Parathyroid adenoma (tissue), 2 donors: ENCODE data around the gene ST8SIA5.
A peak's percentile ranks its signal among the peaks of the same experiment; 100 is the strongest.

Experiments
- H2AFZ ChIP-seq: fragments of 300-600 bp; sonication (generic); one replicate; pipeline ENCODE4 v1.7.0; 2017; ENCODE audit warnings: antibody characterized with exemption, mild to moderate bottlenecking
- H3K27ac ChIP-seq: fragments of 300-600 bp; sonication (generic); one replicate; pipeline ENCODE4 v1.7.0; 2017
- H3K27me3 ChIP-seq: fragments of 300-600 bp; sonication (generic); one replicate; pipeline ENCODE4 v1.7.0; 2017; ENCODE audit warnings: low read length; ENCODE audit not compliant: control insufficient read depth, insufficient read depth
- H3K36me3 ChIP-seq: fragments of 300-600 bp; sonication (generic); one replicate; pipeline ENCODE4 v1.7.0; 2017; ENCODE audit warnings: low read length; ENCODE audit not compliant: control insufficient read depth, insufficient read depth
- H3K4me1 ChIP-seq: fragments of 300-600 bp; sonication (generic); one replicate; pipeline ENCODE4 v1.7.0; 2017; ENCODE audit warnings: control low read depth
- H3K4me2 ChIP-seq: fragments of 300-600 bp; sonication (generic); one replicate; pipeline ENCODE4 v1.7.0; 2017; ENCODE audit warnings: low read length
- H3K4me3 ChIP-seq: fragments of 300-600 bp; sonication (generic); one replicate; pipeline ENCODE4 v1.7.0; 2017; ENCODE audit warnings: low read depth, low read length
- H3K79me2 ChIP-seq: fragments of 300-600 bp; sonication (generic); one replicate; pipeline ENCODE4 v1.7.0; 2017; ENCODE audit warnings: control low read depth
- H3K9ac ChIP-seq: fragments of 300-600 bp; sonication (generic); one replicate; pipeline ENCODE4 v1.7.0; 2017; ENCODE audit warnings: mild to moderate bottlenecking
- H3K9me3 ChIP-seq: fragments of 300-600 bp; sonication (generic); one replicate; pipeline ENCODE4 v1.7.0; 2017; ENCODE audit warnings: low read length; ENCODE audit not compliant: control insufficient read depth
- TF ChIP-seq, protein P1 (sequence below): fragments of 300-600 bp; sonication (generic); IDR thresholded peaks from one replicate; pipeline ENCODE4 v1.7.0; 2017; ENCODE audit warnings: antibody characterized with exemption, mild to moderate bottlenecking
- donor health status: primary hyperparathyroidism.

ST8SIA5 gene

DNA sequence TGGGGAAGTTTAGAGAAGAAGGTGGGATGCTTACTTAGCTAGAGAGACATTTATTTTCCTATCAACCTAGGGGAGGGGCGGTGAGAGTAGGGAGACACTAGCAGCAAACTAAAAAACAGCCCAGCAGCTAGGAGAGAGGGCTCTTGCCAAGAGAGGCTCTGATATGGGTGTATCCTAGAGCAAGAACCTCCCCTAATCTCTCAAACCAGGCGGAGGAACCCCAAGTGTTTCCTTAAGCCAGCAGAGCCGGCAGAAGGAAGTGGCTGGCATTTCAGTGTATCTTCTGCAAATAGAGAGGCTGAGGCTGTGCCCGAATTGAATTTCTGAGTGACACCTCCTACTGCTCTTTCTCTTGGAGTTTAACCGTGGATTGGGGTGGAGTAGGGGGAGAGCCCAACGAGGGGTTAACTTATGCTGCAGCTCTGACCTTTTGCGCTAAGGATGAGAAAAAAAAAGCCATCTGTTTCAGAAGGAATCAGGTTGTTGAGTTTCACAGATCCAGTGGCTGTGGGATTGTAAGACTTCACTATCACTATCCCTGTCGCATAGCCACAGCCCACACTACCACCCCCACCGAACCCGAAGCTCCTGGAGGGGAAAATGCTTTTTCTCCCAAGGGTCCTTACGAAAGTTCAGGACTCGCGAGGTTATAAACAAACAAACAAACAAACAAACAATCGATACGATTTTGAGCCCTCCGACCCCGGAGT, 1.4 kb downstream of the ST8SIA5 start:
- Histone ChIP-seq H3K27ac (peak overlapping the region; percentile 96), H2AFZ (peak overlapping the region; percentile 77), H3K4me2 (peak overlapping the region; percentile 93), H3K27me3 (no peaks in the 10 kb centered on the region), H3K79me2 (peaks cover 30% of the 10 kb centered on the region), H3K36me3 (no peaks in the 10 kb centered on the region), H3K4me3 (peak overlapping the region; percentile 88), H3K4me1 (peaks cover 29% of the 10 kb centered on the region), H3K9me3 (no peaks in the 10 kb centered on the region), H3K9ac (peak overlapping the region; percentile 75)
- TF ChIP-seq, protein P1, sequence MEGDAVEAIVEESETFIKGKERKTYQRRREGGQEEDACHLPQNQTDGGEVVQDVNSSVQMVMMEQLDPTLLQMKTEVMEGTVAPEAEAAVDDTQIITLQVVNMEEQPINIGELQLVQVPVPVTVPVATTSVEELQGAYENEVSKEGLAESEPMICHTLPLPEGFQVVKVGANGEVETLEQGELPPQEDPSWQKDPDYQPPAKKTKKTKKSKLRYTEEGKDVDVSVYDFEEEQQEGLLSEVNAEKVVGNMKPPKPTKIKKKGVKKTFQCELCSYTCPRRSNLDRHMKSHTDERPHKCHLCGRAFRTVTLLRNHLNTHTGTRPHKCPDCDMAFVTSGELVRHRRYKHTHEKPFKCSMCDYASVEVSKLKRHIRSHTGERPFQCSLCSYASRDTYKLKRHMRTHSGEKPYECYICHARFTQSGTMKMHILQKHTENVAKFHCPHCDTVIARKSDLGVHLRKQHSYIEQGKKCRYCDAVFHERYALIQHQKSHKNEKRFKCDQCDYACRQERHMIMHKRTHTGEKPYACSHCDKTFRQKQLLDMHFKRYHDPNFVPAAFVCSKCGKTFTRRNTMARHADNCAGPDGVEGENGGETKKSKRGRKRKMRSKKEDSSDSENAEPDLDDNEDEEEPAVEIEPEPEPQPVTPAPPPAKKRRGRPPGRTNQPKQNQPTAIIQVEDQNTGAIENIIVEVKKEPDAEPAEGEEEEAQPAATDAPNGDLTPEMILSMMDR: no peak

DNA sequence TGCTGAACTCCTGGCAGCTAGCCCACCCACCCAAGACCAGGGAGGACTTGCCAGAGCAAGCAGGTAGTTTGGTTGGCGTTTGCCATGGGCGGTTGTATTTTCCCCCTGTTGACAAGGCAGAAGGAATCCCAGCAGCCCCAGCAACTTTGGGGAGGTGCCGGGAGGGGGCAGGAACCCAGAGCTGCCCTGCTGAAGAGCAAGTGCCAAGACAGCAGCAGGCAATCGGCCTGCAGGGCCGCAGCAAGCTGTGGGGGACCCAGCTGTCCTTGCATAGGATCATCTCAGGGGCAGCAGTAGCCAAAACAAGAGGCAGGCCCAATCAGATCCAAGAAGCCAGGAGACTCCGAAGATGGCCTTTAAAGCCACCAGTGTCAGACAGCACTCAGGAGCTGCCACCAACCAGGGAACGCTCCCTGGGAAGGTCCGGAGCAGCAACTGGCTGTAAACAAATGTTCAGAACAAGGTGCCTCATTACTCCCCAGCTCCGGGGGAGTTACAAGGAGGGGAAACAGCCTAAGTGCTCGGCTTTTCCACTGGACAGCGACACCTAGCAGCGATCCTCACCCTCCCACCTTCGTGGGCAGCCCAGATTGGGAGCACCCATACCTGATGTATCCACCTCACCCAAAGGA, 2.1 kb downstream of the ST8SIA5 start:
- H3K27me3 ChIP-seq: no peaks in the 10 kb centered on the region
- H3K27ac ChIP-seq: peak overlapping the region; percentile 96
- TF ChIP-seq, protein P1: peak; percentile 63
- H3K4me2 ChIP-seq: peak overlapping the region; percentile 93
- H3K9ac ChIP-seq: peak overlapping the region; percentile 20
- no peaks in the 10 kb centered on the region for H3K36me3 ChIP-seq
- peaks cover 30% of the 10 kb centered on the region for H3K79me2 ChIP-seq
- peak overlapping the region; percentile 77 for H2AFZ ChIP-seq
- peak overlapping the region; percentile 88 for H3K4me3 ChIP-seq
- H3K9me3 ChIP-seq: no peaks in the 10 kb centered on the region
- peaks cover 29% of the 10 kb centered on the region for H3K4me1 ChIP-seq

DNA sequence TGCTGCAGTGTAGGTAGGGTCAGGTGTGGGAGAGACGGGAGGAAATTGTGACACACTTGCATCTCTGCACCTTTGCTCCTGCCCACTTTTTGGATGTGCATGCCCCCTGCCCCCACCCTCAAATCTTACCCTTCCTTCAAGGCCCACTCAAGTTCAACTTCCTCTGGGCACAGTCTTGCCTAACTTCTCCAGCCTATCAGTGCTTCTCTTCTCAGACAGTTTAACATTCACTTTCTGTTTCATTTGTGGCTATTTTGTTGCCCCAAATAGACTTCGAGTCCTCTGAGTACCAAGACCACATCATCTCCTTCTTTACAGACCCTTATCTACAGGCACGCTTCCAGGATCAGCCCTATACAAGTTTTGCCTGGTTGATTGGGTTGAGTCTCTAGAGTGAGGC, 2.7 kb downstream of the ST8SIA5 start:
- H3K9ac ChIP-seq: peak overlapping the region; percentile 20
- peak overlapping the region; percentile 96 for H3K27ac ChIP-seq
- H3K9me3 ChIP-seq: no peaks in the 10 kb centered on the region

DNA sequence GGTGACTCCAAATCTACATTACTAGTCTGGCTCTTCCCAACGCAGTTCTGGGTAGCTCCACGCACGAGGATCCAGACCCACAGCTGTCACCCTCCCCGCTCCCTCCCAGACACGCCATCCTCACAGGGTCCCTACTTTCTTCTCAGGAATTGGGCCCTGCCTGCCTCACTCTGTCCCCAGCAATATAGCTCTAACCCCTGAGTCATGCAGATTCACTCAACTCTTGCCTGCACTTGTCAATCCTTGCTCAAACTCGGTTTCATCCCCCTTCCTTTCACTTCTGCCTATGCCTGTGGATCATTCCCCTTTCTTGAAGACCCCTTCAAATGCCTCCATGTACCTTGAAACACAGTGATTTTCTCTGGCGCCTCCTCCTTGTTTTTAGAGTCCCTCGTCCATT, 5.0 kb downstream of the ST8SIA5 start:
- H3K27me3 ChIP-seq: no peaks in the 10 kb centered on the region
- H3K4me2 ChIP-seq: peak overlapping the region; percentile 0
- H3K4me1 ChIP-seq: peaks cover 32% of the 10 kb centered on the region
- no peak overlapping the region for H3K9ac ChIP-seq
- TF ChIP-seq, protein P1: no peak
- peaks cover 42% of the 10 kb centered on the region for H3K79me2 ChIP-seq
- no peaks in the 10 kb centered on the region for H3K9me3 ChIP-seq
- H3K4me3 ChIP-seq: no peak overlapping the region
- no peaks in the 10 kb centered on the region for H3K36me3 ChIP-seq
- no peak overlapping the region for H3K27ac ChIP-seq
- no peak overlapping the region for H2AFZ ChIP-seq

More for the DNA sequence above, 2.7 kb downstream of the ST8SIA5 start:
- Histone ChIP-seq H3K4me3 (peak overlapping the region; percentile 88), H2AFZ (peak overlapping the region; percentile 77), H3K36me3 (no peaks in the 10 kb centered on the region), H3K4me1 (peaks cover 26% of the 10 kb centered on the region), H3K4me2 (peak overlapping the region; percentile 93), H3K27me3 (no peaks in the 10 kb centered on the region), H3K79me2 (peaks cover 30% of the 10 kb centered on the region)
- TF ChIP-seq, protein P1: no peak
